Kidney (tissue), 14 donors: ENCODE data around the gene SMG1. TPM values are rescaled to one million over a fixed set of nuclear protein-coding genes. Genes with fewer than 3 reads are reported as not detected.

ENCODE experiments used
- DNase-seq, 5 donors: peaks; one replicate each; pipeline ENCODE4 v3.0.0-alpha.2; 2013 to 2020
- FAIRE-seq: peaks from 2 replicates; lab custom pipeline; 2012; peaks lifted over from hg19 to GRCh38; lab: Jason Lieb, UNC
- H3K27ac ChIP-seq, 2 donors: one replicate each; pipeline ENCODE4 v1.7.0; 2013; ENCODE audit warnings: low read depth in 2 of 2, low read length in 2 of 2, inconsistent platforms in 1 of 2
- H3K27me3 ChIP-seq: one replicate; pipeline ENCODE4 v1.7.1; 2013; ENCODE audit warnings: low read length, inconsistent platforms; ENCODE audit not compliant: control insufficient read depth, insufficient read depth
- H3K36me3 ChIP-seq, 3 donors: one replicate each; pipeline versions ENCODE4 v1.7.0 to v1.7.1; 2013; ENCODE audit warnings: low read length in 3 of 3, control low read depth in 1 of 3, inconsistent platforms in 1 of 3; ENCODE audit not compliant: insufficient read depth in 3 of 3, control insufficient read depth in 2 of 3
- H3K4me1 ChIP-seq, 3 donors: one replicate each; pipeline versions ENCODE4 v1.7.0 to v1.7.1; 2013; ENCODE audit warnings: low read length in 3 of 3, inconsistent platforms in 1 of 3, low read depth in 1 of 3; ENCODE audit not compliant: control insufficient read depth in 2 of 3, insufficient read depth in 2 of 3
- H3K4me3 ChIP-seq, 3 donors: one replicate each; pipeline versions ENCODE4 v1.7.0 to v1.8.1; 2013; ENCODE audit warnings: low read length in 3 of 3, control low read depth in 1 of 3, inconsistent platforms in 1 of 3
- H3K9ac ChIP-seq, 3 donors: one replicate each; pipeline versions ENCODE4 v1.7.0 to v1.7.1; 2013; ENCODE audit warnings: low read length in 3 of 3, control low read depth in 1 of 3, inconsistent platforms in 1 of 3
- H3K9me3 ChIP-seq, 3 donors: one replicate each; pipeline versions ENCODE4 v1.7.0 to v1.7.1; 2013; ENCODE audit warnings: low read length in 3 of 3, control low read depth in 1 of 3, inconsistent platforms in 1 of 3; ENCODE audit not compliant: control insufficient read depth in 2 of 3, insufficient read depth in 1 of 3
- intact Hi-C: fragments of 100-400 bp; cut with DNase I; formaldehyde crosslinking; loops from one replicate; pipeline ENCODE4 v1.11.1; 2022
- polyA plus RNA-seq: library from polyadenylated mRNA; stranded (reverse); fragments of 350-450 nt; fragmentation: Illumina TruSeq; extraction: RNeasy Lipid Tissue Mini Kit (QIAGEN cat#74804); gene quantifications from one replicate; pipeline ENCODE4 v1.2.3, GENCODE V29; 2014; ENCODE audit warnings: low read depth, low replicate concordance; ENCODE audit not compliant: insufficient read depth
- total RNA-seq: library from RNA; stranded (reverse); fragmentation: NEBNext Ultra II Directional; extraction: Animal tissue kit (Norgen Biotek cat#: 25700); gene quantifications from one replicate; pipeline ENCODE4 v1.2.1, GENCODE V29; 2021
- TF ChIP-seq, protein P1 (sequence below): IDR thresholded peaks from 3 replicates; pipeline ENCODE4 v1.5.1; 2012; ENCODE audit warnings: mild to moderate bottlenecking, moderate library complexity, borderline replicate concordance; ENCODE audit not compliant: insufficient read depth; ENCODE audit errors: extremely low read depth
- donor health status: control.
- donor health status: control.
- donor health status: control.
- donor health status: control.
- donor health status: control.
- donor health status: DM: yes; HTN: yes; CAD: no.
- donor health status: Normal renal cell carcinoma (clear cell type).

Gene SMG1
- total and polyA plus RNA-seq, 2 donors from 2014 or later = 4.9 to 94.4 TPM

DNA sequence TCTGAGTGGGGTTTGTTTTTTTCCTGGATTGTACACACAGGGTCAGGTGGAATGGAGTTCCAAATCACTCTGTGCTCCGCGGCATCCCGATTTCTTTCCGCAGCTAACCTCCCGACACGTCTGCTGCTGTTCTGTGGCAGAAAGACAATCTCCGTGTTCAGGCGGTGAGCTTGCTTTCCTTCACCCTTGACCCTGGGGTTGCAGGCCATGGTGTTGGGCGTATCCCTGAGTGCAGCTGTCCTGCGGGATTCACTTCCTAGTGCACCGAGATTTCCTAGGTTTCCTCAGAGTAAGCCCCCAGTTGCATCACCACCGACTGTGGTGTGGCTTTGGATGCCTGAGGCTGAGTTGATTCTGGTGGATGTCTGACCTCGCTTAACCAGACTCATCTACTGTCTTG, 117.0 kb downstream of the SMG1 start:
- no peaks in the 10 kb centered on the region for H3K4me1 ChIP-seq
- TF ChIP-seq, protein P1, sequence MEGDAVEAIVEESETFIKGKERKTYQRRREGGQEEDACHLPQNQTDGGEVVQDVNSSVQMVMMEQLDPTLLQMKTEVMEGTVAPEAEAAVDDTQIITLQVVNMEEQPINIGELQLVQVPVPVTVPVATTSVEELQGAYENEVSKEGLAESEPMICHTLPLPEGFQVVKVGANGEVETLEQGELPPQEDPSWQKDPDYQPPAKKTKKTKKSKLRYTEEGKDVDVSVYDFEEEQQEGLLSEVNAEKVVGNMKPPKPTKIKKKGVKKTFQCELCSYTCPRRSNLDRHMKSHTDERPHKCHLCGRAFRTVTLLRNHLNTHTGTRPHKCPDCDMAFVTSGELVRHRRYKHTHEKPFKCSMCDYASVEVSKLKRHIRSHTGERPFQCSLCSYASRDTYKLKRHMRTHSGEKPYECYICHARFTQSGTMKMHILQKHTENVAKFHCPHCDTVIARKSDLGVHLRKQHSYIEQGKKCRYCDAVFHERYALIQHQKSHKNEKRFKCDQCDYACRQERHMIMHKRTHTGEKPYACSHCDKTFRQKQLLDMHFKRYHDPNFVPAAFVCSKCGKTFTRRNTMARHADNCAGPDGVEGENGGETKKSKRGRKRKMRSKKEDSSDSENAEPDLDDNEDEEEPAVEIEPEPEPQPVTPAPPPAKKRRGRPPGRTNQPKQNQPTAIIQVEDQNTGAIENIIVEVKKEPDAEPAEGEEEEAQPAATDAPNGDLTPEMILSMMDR = no peak
- H3K9me3 ChIP-seq = no peaks in the 10 kb centered on the region
- H3K27me3 ChIP-seq = no peaks in the 10 kb centered on the region
- no peak for DNase-seq
- intact Hi-C loops = no loop called here
- FAIRE-seq = no peak
- H3K27ac ChIP-seq = no peak overlapping the region
- peaks cover 5 to 36% (median 35%) of the 10 kb centered on the region in 3 donors for H3K36me3 ChIP-seq
- no peak overlapping the region for H3K4me3 ChIP-seq
- no peak overlapping the region for H3K9ac ChIP-seq

DNA sequence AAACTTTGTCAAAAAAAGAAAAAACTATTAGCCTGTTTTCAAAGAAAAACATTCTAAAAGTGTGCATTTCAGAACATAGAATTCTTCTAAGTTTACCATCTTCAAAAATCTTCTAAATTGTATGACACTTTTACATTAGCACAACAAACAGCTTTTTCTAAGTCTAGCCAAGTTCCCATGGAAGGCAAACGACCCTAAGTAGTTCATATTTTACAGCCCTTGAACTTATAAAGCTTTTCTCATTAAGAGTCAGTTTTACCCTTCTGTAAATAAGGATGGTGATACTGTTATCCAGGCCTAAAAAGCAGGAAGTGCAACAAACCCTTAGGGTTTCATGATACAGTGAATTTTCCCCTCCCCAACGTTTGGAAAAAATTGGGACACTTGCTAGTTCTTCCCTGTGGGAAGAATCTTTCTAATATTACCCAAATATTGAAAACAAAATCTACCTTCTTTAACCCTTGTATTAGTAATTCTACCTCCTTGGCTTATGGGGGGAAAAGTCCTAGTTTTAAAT, 120.9 kb downstream of the SMG1 start:
- Histone ChIP-seq H3K27ac (no peak overlapping the region), H3K27me3 (no peaks in the 10 kb centered on the region), H3K4me1 (peaks cover 0 to 7% (median 0%) of the 10 kb centered on the region in 3 donors), H3K36me3 (peaks cover 0 to 19% (median 18%) of the 10 kb centered on the region in 3 donors), H3K9ac (no peak overlapping the region), H3K9me3 (no peaks in the 10 kb centered on the region), H3K4me3 (no peak overlapping the region)
- no peak for DNase-seq
- intact Hi-C loops = no loop called here
- TF ChIP-seq, protein P1 = no peak
- no peak for FAIRE-seq

- DNase-seq = no peak
- no peak overlapping the region for H3K4me3 ChIP-seq
- TF ChIP-seq, protein P1 = no peak
- H3K4me1 ChIP-seq = peaks cover 0 to 15% (median 6%) of the 10 kb centered on the region in 3 donors
- no peaks in the 10 kb centered on the region for H3K27me3 ChIP-seq
- H3K36me3 ChIP-seq = peaks cover 0 to 13% (median 12%) of the 10 kb centered on the region in 3 donors
- H3K27ac ChIP-seq = no peak overlapping the region
- intact Hi-C loops = no loop called here
- no peaks in the 10 kb centered on the region for H3K9me3 ChIP-seq
- no peak for FAIRE-seq
- peak overlapping the region in 1 of 3 donors; percentile 16 for H3K9ac ChIP-seq
Measured at GRCh38 chr16:18804540-18804939, 121.7 kb downstream of the SMG1 start.
